ENCODE results near the gene ZNF541.

DNA sequence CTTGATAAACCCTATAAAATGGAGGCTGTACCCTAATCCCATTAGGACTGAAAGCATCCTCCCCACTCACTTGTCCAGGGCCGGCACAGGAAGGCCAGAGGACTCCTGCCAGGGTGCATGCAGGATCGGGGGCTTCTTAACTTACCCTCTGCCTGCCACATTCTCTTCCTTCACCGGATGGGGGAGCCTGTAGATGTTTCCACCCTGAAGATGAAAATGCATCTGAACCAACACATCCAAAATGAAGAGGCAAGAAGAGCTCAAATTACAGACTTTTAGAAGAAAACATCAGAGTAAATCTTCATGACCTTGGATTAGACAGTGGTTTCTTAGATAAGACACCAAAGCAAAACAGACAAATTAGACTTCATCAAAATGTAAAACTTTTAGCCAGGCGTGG is 32.2 kb downstream of the ZNF541 start:
- no peak for TF ChIP-seq EZH2 (IDR thresholded peaks at IDR 0.05; ENCODE audit: low read depth)
- TF ChIP-seq, protein P1, sequence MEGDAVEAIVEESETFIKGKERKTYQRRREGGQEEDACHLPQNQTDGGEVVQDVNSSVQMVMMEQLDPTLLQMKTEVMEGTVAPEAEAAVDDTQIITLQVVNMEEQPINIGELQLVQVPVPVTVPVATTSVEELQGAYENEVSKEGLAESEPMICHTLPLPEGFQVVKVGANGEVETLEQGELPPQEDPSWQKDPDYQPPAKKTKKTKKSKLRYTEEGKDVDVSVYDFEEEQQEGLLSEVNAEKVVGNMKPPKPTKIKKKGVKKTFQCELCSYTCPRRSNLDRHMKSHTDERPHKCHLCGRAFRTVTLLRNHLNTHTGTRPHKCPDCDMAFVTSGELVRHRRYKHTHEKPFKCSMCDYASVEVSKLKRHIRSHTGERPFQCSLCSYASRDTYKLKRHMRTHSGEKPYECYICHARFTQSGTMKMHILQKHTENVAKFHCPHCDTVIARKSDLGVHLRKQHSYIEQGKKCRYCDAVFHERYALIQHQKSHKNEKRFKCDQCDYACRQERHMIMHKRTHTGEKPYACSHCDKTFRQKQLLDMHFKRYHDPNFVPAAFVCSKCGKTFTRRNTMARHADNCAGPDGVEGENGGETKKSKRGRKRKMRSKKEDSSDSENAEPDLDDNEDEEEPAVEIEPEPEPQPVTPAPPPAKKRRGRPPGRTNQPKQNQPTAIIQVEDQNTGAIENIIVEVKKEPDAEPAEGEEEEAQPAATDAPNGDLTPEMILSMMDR (conservative IDR thresholded peaks at IDR 0.05), result peak; percentile 52
